GM23338 (cell line): ENCODE results near the gene C6orf47. TPM values are rescaled to one million over a fixed set of nuclear protein-coding genes. Genes with fewer than 3 reads are reported as not detected.

Source experiments
- ATAC-seq: fragments of 200-7000 bp; cut with Tn5 transposase; 3 replicates; pipeline ENCODE4 v1.9.1; 2020
- DNase-seq: peaks from one replicate; pipeline ENCODE4 v3.0.0-alpha.2; 2015; ENCODE audit warnings: low spot score
- H2AFZ ChIP-seq: fragments of 200-600 bp; sonication (generic); 2 replicates; pipeline ENCODE4 v1.8.0; 2016; ENCODE audit warnings: antibody characterized with exemption, mild to moderate bottlenecking, moderate library complexity
- H3F3A ChIP-seq: fragments of 200-600 bp; sonication (generic); replicated peaks from 2 replicates; pipeline ENCODE4 v1.8.0; 2017; ENCODE audit warnings: antibody characterized with exemption, mixed run types, low read depth
- H3K27ac ChIP-seq: fragments of 200-600 bp; sonication (generic); 2 replicates; pipeline ENCODE4 v1.6.1; 2016; ENCODE audit warnings: low read depth
- H3K27me3 ChIP-seq: fragments of 200-600 bp; sonication (generic); 2 replicates; pipeline ENCODE4 v1.8.0; 2016; ENCODE audit warnings: mild to moderate bottlenecking, mixed run types, moderate library complexity; ENCODE audit not compliant: insufficient read depth
- H3K36me3 ChIP-seq: fragments of 200-600 bp; sonication (generic); 2 replicates; pipeline ENCODE4 v1.8.0; 2016; ENCODE audit warnings: mild to moderate bottlenecking; ENCODE audit not compliant: insufficient read depth
- H3K4me1 ChIP-seq: fragments of 200-600 bp; sonication (generic); 2 replicates; pipeline ENCODE4 v1.8.0; 2016; ENCODE audit warnings: mild to moderate bottlenecking, moderate library complexity; ENCODE audit not compliant: insufficient read depth
- H3K4me2 ChIP-seq: fragments of 200-600 bp; sonication (generic); 2 replicates; pipeline ENCODE4 v1.7.1; 2017; ENCODE audit warnings: mixed run types
- H3K4me3 ChIP-seq: fragments of 200-600 bp; sonication (generic); 2 replicates; pipeline ENCODE4 v1.6.1; 2016; ENCODE audit warnings: mixed run types
- H3K79me2 ChIP-seq: fragments of 200-600 bp; sonication (generic); replicated peaks from 2 replicates; pipeline ENCODE4 v1.8.0; 2017; ENCODE audit warnings: mild to moderate bottlenecking; ENCODE audit not compliant: insufficient read depth
- H3K9me2 ChIP-seq: fragments of 200-600 bp; sonication (generic); 2 replicates; pipeline ENCODE4 v1.8.0; 2017; ENCODE audit not compliant: insufficient read depth
- H4K20me1 ChIP-seq: fragments of 200-600 bp; sonication (generic); replicated peaks from 2 replicates; pipeline ENCODE4 v1.8.0; 2017; ENCODE audit warnings: mild to moderate bottlenecking; ENCODE audit not compliant: insufficient read depth
- H3K27ac Mint-ChIP-seq: 2 replicates; pipeline ENCODE4 v1.8.0; 2020; ENCODE audit warnings: inconsistent platforms, mild to moderate bottlenecking, moderate library complexity, mixed read lengths
- H3K27me3 Mint-ChIP-seq: 3 replicates; pipeline ENCODE4 v1.8.0; 2022; ENCODE audit warnings: low read depth, mild to moderate bottlenecking, moderate library complexity, mixed read lengths, inconsistent platforms; ENCODE audit not compliant: insufficient read depth, poor library complexity
- H3K36me3 Mint-ChIP-seq: 3 replicates; pipeline ENCODE4 v1.8.0; 2021; ENCODE audit warnings: low read depth, mild to moderate bottlenecking, inconsistent platforms, moderate library complexity, mixed read lengths
- H3K4me1 Mint-ChIP-seq: 3 replicates; pipeline ENCODE4 v1.8.0; 2020; ENCODE audit warnings: mild to moderate bottlenecking, inconsistent platforms, mixed read lengths
- H3K4me3 Mint-ChIP-seq: 3 replicates; pipeline ENCODE4 v1.8.0; 2021; ENCODE audit warnings: moderate library complexity, mild to moderate bottlenecking, inconsistent platforms, mixed read lengths
- H3K9me3 Mint-ChIP-seq: 3 replicates; pipeline ENCODE4 v1.8.0; 2020; ENCODE audit warnings: moderate library complexity, mild to moderate bottlenecking, inconsistent platforms, mixed read lengths
- CREB1 ChIP-seq: fragments of 250-450 bp; sonication (Bioruptor Pico); IDR thresholded peaks from 2 replicates; pipeline ENCODE4 v1.5.0; 2020; ENCODE audit warnings: low read depth, mild to moderate bottlenecking, moderate library complexity
- CTCF ChIP-seq, 2 experiments: fragments of 200-600 bp in 1 of 2; sonication (generic) in 1 of 2; conservative IDR thresholded peaks; 2 replicates each; pipeline versions ENCODE4 v1.5.1 to v1.6.1; 2016 to 2017; ENCODE audit warnings: antibody characterized with exemption in 2 of 2, low read depth in 2 of 2, mild to moderate bottlenecking in 2 of 2, moderate library complexity in 1 of 2
- EZH2 ChIP-seq: fragments of 200-600 bp; sonication (generic); IDR thresholded peaks from one replicate; pipeline ENCODE4 v1.8.0; 2017; ENCODE audit warnings: antibody characterized with exemption, mild to moderate bottlenecking, low read depth; ENCODE audit not compliant: unreplicated experiment
- EZH2phosphoT487 ChIP-seq: fragments of 200-600 bp; sonication (generic); IDR thresholded peaks from one replicate; pipeline ENCODE4 v1.8.1; 2018; ENCODE audit warnings: antibody characterized with exemption; ENCODE audit not compliant: unreplicated experiment
- JUNB ChIP-seq: IDR thresholded peaks from one replicate; pipeline ENCODE4 v1.6.1; 2016; ENCODE audit warnings: antibody characterized with exemption; ENCODE audit not compliant: unreplicated experiment
- NANOG ChIP-seq: IDR thresholded peaks from 2 replicates; pipeline ENCODE4 v1.6.1; 2016; ENCODE audit warnings: antibody characterized with exemption, borderline replicate concordance
- POLR2AphosphoS5 ChIP-seq: IDR thresholded peaks from 2 replicates; pipeline ENCODE4 v1.6.1; 2016; ENCODE audit warnings: antibody characterized with exemption, low read depth
- REST ChIP-seq: IDR thresholded peaks from one replicate; pipeline ENCODE4 v1.6.1; 2018; ENCODE audit warnings: antibody characterized with exemption; ENCODE audit not compliant: unreplicated experiment
- STAT1 ChIP-seq: IDR thresholded peaks from one replicate; pipeline ENCODE4 v1.6.1; 2016; ENCODE audit warnings: antibody characterized with exemption; ENCODE audit not compliant: unreplicated experiment
- ZNF331 ChIP-seq: fragments of 250-450 bp; sonication (Bioruptor Pico); IDR thresholded peaks from 2 replicates; pipeline ENCODE4 v1.5.0; 2020; ENCODE audit warnings: low read depth, mild to moderate bottlenecking, moderate library complexity
- polyA plus RNA-seq: library from polyadenylated mRNA; unstranded; fragments of >200 nt; fragmentation: Nextera tagmentation; extraction: Ambion mirVana; gene quantifications from 2 replicates; pipeline ENCODE4 v1.2.1, GENCODE V29; 2016
- total RNA-seq: library from RNA; depleted of rRNA; stranded (reverse); fragments of >200 nt; shearing (Covaris generic); gene quantifications from 2 replicates; pipeline ENCODE4 v1.2.3, GENCODE V29; 2014

C6orf47 gene
- total and polyA plus RNA-seq, 2 experiments from 2014 or later: 9.4 to 12.8 TPM

GRCh38 chr6:31634131-31634530 lies 26.4 kb downstream of the C6orf47 start:
- Mint-ChIP-seq H3K4me3 (no peak overlapping the region), H3K4me1 (no peaks in the 10 kb centered on the region), H3K27ac (no peak overlapping the region), H3K27me3 (peaks cover 5% of the 10 kb centered on the region), H3K36me3 (peaks cover 95% of the 10 kb centered on the region), H3K9me3 (no peaks in the 10 kb centered on the region; the same call in 2 of the 3 replicates)
- peaks cover 73% of the 10 kb centered on the region for H3F3A ChIP-seq
- H3K36me3 ChIP-seq: peaks cover 69% of the 10 kb centered on the region
- H2AFZ ChIP-seq: no peak overlapping the region
- TF ChIP-seq REST (no peak), NANOG (no peak)
- H3K4me3 ChIP-seq: no peak overlapping the region
- no peak overlapping the region for H3K27ac ChIP-seq
- peaks cover 41% of the 10 kb centered on the region for H4K20me1 ChIP-seq
- no peaks in the 10 kb centered on the region for H3K9me2 ChIP-seq
- no peaks in the 10 kb centered on the region for H3K4me1 ChIP-seq
- no peak for ATAC-seq
- no peak for DNase-seq
- no peaks in the 10 kb centered on the region for H3K27me3 ChIP-seq
- H3K4me2 ChIP-seq: no peak overlapping the region
- peaks cover 17% of the 10 kb centered on the region for H3K79me2 ChIP-seq

GRCh38 chr6:31633447-31633846 lies 27.1 kb downstream of the C6orf47 start:
- no peak overlapping the region for H3K27ac ChIP-seq
- H3K4me1 Mint-ChIP-seq: no peaks in the 10 kb centered on the region
- H3K36me3 ChIP-seq: peaks cover 76% of the 10 kb centered on the region
- no peaks in the 10 kb centered on the region; the same call in 2 of the 3 replicates for H3K9me3 Mint-ChIP-seq
- H3K9me2 ChIP-seq: no peaks in the 10 kb centered on the region
- H4K20me1 ChIP-seq: peaks cover 46% of the 10 kb centered on the region
- no peaks in the 10 kb centered on the region for H3K27me3 ChIP-seq
- no peak overlapping the region for H2AFZ ChIP-seq
- no peaks in the 10 kb centered on the region for H3K4me1 ChIP-seq
- H3K27me3 Mint-ChIP-seq: peaks cover 2% of the 10 kb centered on the region
- DNase-seq (no peak), ATAC-seq (no peak)
- peaks cover 95% of the 10 kb centered on the region for H3K36me3 Mint-ChIP-seq
- no peak overlapping the region for H3K27ac Mint-ChIP-seq
- H3K4me3 Mint-ChIP-seq: no peak overlapping the region
- no peak overlapping the region for H3K4me2 ChIP-seq
- peaks cover 21% of the 10 kb centered on the region for H3K79me2 ChIP-seq
- H3F3A ChIP-seq: peaks cover 74% of the 10 kb centered on the region
- H3K4me3 ChIP-seq: no peak overlapping the region
- TF ChIP-seq EZH2 (no peak), STAT1 (no peak), ZNF331 (CRISPR knock-in tag) (no peak), EZH2phosphoT487 (no peak), CREB1 (CRISPR knock-in tag) (no peak), REST (no peak), JUNB (no peak), CTCF (conservative IDR thresholded peaks at IDR 0.05; ENCODE audit: low read depth in 2 of 2) (no peak), POLR2AphosphoS5 (no peak)
